Measurements from ENCODE around the gene OPALIN. TPM values are rescaled to one million over a fixed set of nuclear protein-coding genes. Genes with fewer than 3 reads are reported as not detected.

The OPALIN gene
- total and polyA plus RNA-seq, 10 of the 15 experiments (the other 5 are each of a cell fraction or from before 2014, with no cell fraction given): not detected

DNA sequence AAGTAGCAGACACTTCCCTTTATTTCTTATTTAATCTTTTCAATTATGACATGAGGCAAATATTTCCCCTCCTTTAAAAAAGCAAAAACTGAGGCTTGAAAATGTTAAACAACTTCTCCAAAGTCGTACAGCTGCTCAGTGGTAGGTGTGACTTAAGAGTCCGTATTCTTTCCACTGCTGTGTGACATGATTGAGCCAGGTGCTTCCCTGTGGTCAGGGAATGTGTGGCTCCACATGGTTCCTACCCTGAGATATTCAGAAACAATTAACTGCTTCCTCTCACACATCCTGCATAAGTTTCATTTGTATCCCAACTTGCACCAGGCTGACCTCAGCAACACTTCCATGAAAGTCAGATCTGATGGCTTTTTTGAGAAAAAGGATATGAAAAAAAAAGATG, 13.6 kb downstream of the OPALIN start (continued):
- TF ChIP-seq, protein P1, sequence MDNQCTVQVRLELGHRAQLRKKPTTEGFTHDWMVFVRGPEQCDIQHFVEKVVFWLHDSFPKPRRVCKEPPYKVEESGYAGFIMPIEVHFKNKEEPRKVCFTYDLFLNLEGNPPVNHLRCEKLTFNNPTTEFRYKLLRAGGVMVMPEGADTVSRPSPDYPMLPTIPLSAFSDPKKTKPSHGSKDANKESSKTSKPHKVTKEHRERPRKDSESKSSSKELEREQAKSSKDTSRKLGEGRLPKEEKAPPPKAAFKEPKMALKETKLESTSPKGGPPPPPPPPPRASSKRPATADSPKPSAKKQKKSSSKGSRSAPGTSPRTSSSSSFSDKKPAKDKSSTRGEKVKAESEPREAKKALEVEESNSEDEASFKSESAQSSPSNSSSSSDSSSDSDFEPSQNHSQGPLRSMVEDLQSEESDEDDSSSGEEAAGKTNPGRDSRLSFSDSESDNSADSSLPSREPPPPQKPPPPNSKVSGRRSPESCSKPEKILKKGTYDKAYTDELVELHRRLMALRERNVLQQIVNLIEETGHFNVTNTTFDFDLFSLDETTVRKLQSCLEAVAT (IDR thresholded peaks at IDR 0.05): no peak
- TF ChIP-seq KDM1A (IDR thresholded peaks at IDR 0.05; ENCODE audit: borderline replicate concordance): no peak

DNA sequence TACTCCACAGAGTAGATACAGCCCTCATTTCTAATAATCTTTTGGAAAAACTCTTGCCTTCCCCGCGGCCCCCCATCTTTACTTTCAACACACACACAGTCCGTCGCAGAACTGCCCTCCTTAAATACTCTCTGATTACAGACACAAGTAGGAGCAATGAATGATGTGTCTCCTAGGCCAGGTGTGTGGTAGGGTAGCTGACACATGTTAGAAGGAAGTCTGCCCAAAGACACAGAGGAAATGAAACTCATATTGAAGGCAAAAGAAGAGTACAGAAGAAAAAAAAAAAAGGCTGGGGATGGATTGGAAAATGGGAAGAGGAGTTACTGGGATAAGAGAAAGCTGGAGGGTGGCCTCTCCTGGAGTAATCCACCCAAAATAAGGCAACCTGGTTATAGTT, 14.6 kb downstream of the OPALIN start:
- in situ Hi-C loops (cut with MboI) (no loop called here), intact Hi-C loops (cut with micrococcal nuclease; ENCODE audit: unreplicated experiment) (no loop called here)
- ChIA-PET CTCF (no interaction called here), RAD21 (ENCODE audit: unreplicated experiment) (interaction anchor here (0.7 kb wide), 1 partner anchor 237 kb away, joined by 3 read pairs; no protein-coding TSS in a partner anchor), POLR2A (no interaction called here), SMC1A (ENCODE audit: uncharacterized antibody, unreplicated experiment) (no interaction called here)
- Histone ChIP-seq H2AFZ (ENCODE audit: control insufficient read depth, low read depth, low read length) (no peak overlapping the region), H3K27me3 (replicated peaks in 1 of 2; ENCODE audit: control insufficient read depth in 2 of 2, insufficient read depth in 2 of 2, low read length in 1 of 2) (no peaks in the 10 kb centered on the region), H3K9ac (ENCODE audit: control insufficient read depth, insufficient read depth, low read length) (no peak overlapping the region), H4K20me1 (ENCODE audit: control insufficient read depth, insufficient read depth) (no peaks in the 10 kb centered on the region), H3K9me3 (replicated peaks; ENCODE audit: control insufficient read depth, insufficient read depth, low read length) (peaks cover 8% of the 10 kb centered on the region; the same call in 1 of the 3 replicates), H3K4me1 (ENCODE audit: control insufficient read depth, insufficient read depth, low read length) (no peaks in the 10 kb centered on the region), H3K4me2 (ENCODE audit: control insufficient read depth, insufficient read depth) (no peak overlapping the region), H3K79me2 (ENCODE audit: control insufficient read depth, insufficient read depth, low read length) (no peaks in the 10 kb centered on the region), H3K27ac (ENCODE audit: control insufficient read depth, insufficient read depth) (no peak overlapping the region), H3K36me3 (ENCODE audit: control insufficient read depth in 2 of 2, insufficient read depth in 2 of 2, low read length in 1 of 2) (no peaks in the 10 kb centered on the region), H3K4me3 (no peak overlapping the region)
- ATAC-seq (no peak), DNase-seq (ENCODE audit: low read depth, low spot score) (no peak), FAIRE-seq (no peak)
- WGBS (ENCODE audit: insufficient coverage, insufficient replicate concordance, low lambda C conversion rate, missing lambda C conversion rate): 34% methylated on average over 4 of the region's 4 CpGs
- BruUV-seq (replicated peaks): no TSS peak
- TF ChIP-seq RCOR1 (conservative IDR thresholded peaks at IDR 0.05; ENCODE audit: low read depth, low read length) (no peak), PML (IDR thresholded peaks at IDR 0.05; ENCODE audit: low read length) (no peak), TCF3 (IDR thresholded peaks at IDR 0.05; ENCODE audit: borderline replicate concordance, insufficient read depth, low read depth, low read length) (no peak)

All from GM12878 (cell line).